Activated CD4-positive, alpha-beta T cell treated with anti-CD3 and anti-CD28 coated beads, Interleukin-2, amount 10 ng/mL, durations not matched to agents 24 days and 14 days (primary cell): ENCODE data around the gene UNK. TPM values are rescaled to one million over a fixed set of nuclear protein-coding genes. Genes with fewer than 3 reads are reported as not detected.
A peak's percentile ranks its signal among the peaks of the same experiment; 100 is the strongest.

Experiments used
- DNase-seq: peaks from one replicate; pipeline ENCODE4 v3.0.0; 2022
- H3K27ac Mint-ChIP-seq: one replicate; pipeline ENCODE4 v1.8.0; 2022; ENCODE audit warnings: mild to moderate bottlenecking, mixed read lengths
- H3K27me3 Mint-ChIP-seq: one replicate; pipeline ENCODE4 v1.8.0; 2022; ENCODE audit warnings: mixed read lengths
- H3K36me3 Mint-ChIP-seq: one replicate; pipeline ENCODE4 v1.8.0; 2022; ENCODE audit warnings: low read depth, mild to moderate bottlenecking, mixed read lengths
- H3K4me1 Mint-ChIP-seq: one replicate; pipeline ENCODE4 v1.8.0; 2021; ENCODE audit warnings: mixed read lengths
- H3K4me3 Mint-ChIP-seq: one replicate; pipeline ENCODE4 v1.8.0; 2022; ENCODE audit warnings: mild to moderate bottlenecking, moderate library complexity, mixed read lengths
- H3K9me3 Mint-ChIP-seq: one replicate; pipeline ENCODE4 v1.8.0; 2021; ENCODE audit warnings: mixed read lengths
- intact Hi-C: fragments of 100-400 bp; cut with micrococcal nuclease; formaldehyde crosslinking; loops from one replicate; pipeline ENCODE4 v1.15.1; 2023
- total RNA-seq: library from RNA; stranded (reverse); gene quantifications from 2 replicates; pipeline ENCODE4 v1.2.3, GENCODE V29; 2022

The UNK gene
- total RNA-seq, 1 donor from 2014 or later, result 30.0 TPM

GRCh38 chr17:75783069-75783783 is 1.4 kb upstream of the UNK start:
- peaks cover 42% of the 10 kb centered on the region for H3K4me1 Mint-ChIP-seq
- peak overlapping the region; percentile 93 for H3K4me3 Mint-ChIP-seq
- peak; percentile 80 for DNase-seq
- H3K27me3 Mint-ChIP-seq, result peaks cover 4% of the 10 kb centered on the region
- intact Hi-C loops, result loop anchor here (5.0 to 10.0 kb wide), 5 partner anchors 402 to 1352 kb away; partner anchors contain the start of genes GGA3, JPT1, MRPS7 and UBALD2
- peaks cover 20% of the 10 kb centered on the region for H3K36me3 Mint-ChIP-seq
- peak overlapping the region; percentile 100 for H3K27ac Mint-ChIP-seq
- H3K9me3 Mint-ChIP-seq, result no peaks in the 10 kb centered on the region

- peaks cover 4% of the 10 kb centered on the region for H3K27me3 Mint-ChIP-seq
- no peak for DNase-seq
- no peaks in the 10 kb centered on the region for H3K9me3 Mint-ChIP-seq
- H3K4me3 Mint-ChIP-seq, result peak overlapping the region; percentile 93
- H3K4me1 Mint-ChIP-seq, result peaks cover 44% of the 10 kb centered on the region
- H3K27ac Mint-ChIP-seq, result peak overlapping the region; percentile 100
- peaks cover 14% of the 10 kb centered on the region for H3K36me3 Mint-ChIP-seq
- intact Hi-C loops, result loop anchor here (1.0 to 10.0 kb wide), 6 partner anchors 71 to 1351 kb away; partner anchors contain the start of genes GGA3, JPT1, MRPS7 and UBALD2
These were observed 668 bp upstream of the UNK start for GRCh38 chr17:75783803-75784472.

- Mint-ChIP-seq H3K4me3 (peak overlapping the region; percentile 93), H3K9me3 (no peaks in the 10 kb centered on the region), H3K4me1 (peaks cover 37% of the 10 kb centered on the region), H3K36me3 (peaks cover 7% of the 10 kb centered on the region), H3K27ac (peak overlapping the region; percentile 100), H3K27me3 (no peaks in the 10 kb centered on the region)
- intact Hi-C loops, result loop anchor here (10.0 kb wide), 4 partner anchors 400 to 1350 kb away; partner anchors contain the start of genes GGA3, MRPS7 and UBALD2
- peak; percentile 97 for DNase-seq
These were observed 647 bp downstream of the UNK start for GRCh38 chr17:75785016-75785890.

- H3K36me3 Mint-ChIP-seq, result peaks cover 23% of the 10 kb centered on the region
- no peak overlapping the region for H3K27ac Mint-ChIP-seq
- H3K9me3 Mint-ChIP-seq, result no peaks in the 10 kb centered on the region
- intact Hi-C loops, result no loop called here
- no peak for DNase-seq
- H3K27me3 Mint-ChIP-seq, result no peaks in the 10 kb centered on the region
- no peak overlapping the region for H3K4me3 Mint-ChIP-seq
- H3K4me1 Mint-ChIP-seq, result peaks cover 38% of the 10 kb centered on the region
These were observed 6.6 kb downstream of the UNK start for GRCh38 chr17:75791254-75791653.

- Mint-ChIP-seq H3K4me1 (peaks cover 32% of the 10 kb centered on the region), H3K36me3 (peaks cover 28% of the 10 kb centered on the region), H3K27me3 (no peaks in the 10 kb centered on the region), H3K4me3 (no peak overlapping the region), H3K9me3 (no peaks in the 10 kb centered on the region), H3K27ac (peak overlapping the region; percentile 26)
- DNase-seq, result no peak
- intact Hi-C loops, result no loop called here
These were observed 8.9 kb downstream of the UNK start for GRCh38 chr17:75793460-75793859.

- Mint-ChIP-seq H3K4me3 (no peak overlapping the region), H3K9me3 (no peaks in the 10 kb centered on the region), H3K36me3 (peaks cover 30% of the 10 kb centered on the region), H3K27ac (no peak overlapping the region), H3K27me3 (no peaks in the 10 kb centered on the region), H3K4me1 (peaks cover 28% of the 10 kb centered on the region)
- intact Hi-C loops, result no loop called here
- no peak for DNase-seq
These were observed 11.4 kb downstream of the UNK start for GRCh38 chr17:75795820-75796607.

- Mint-ChIP-seq H3K9me3 (no peaks in the 10 kb centered on the region), H3K4me1 (peaks cover 18% of the 10 kb centered on the region), H3K36me3 (peaks cover 14% of the 10 kb centered on the region), H3K27ac (no peak overlapping the region), H3K27me3 (no peaks in the 10 kb centered on the region), H3K4me3 (no peak overlapping the region)
- no peak for DNase-seq
- intact Hi-C loops, result no loop called here
These were observed 14.8 kb downstream of the UNK start for GRCh38 chr17:75799402-75799801.

GRCh38 chr17:75803883-75804282 is 19.3 kb downstream of the UNK start:
- no peak for DNase-seq
- Mint-ChIP-seq H3K4me1 (peaks cover 16% of the 10 kb centered on the region), H3K9me3 (no peaks in the 10 kb centered on the region), H3K27me3 (no peaks in the 10 kb centered on the region), H3K27ac (peak overlapping the region; percentile 53), H3K4me3 (no peak overlapping the region), H3K36me3 (peaks cover 5% of the 10 kb centered on the region)
- intact Hi-C loops, result no loop called here

- Mint-ChIP-seq H3K4me1 (peaks cover 18% of the 10 kb centered on the region), H3K36me3 (peaks cover 2% of the 10 kb centered on the region), H3K27me3 (no peaks in the 10 kb centered on the region), H3K9me3 (no peaks in the 10 kb centered on the region), H3K27ac (no peak overlapping the region), H3K4me3 (no peak overlapping the region)
- intact Hi-C loops, result no loop called here
- DNase-seq, result no peak
These were observed 22.4 kb downstream of the UNK start for GRCh38 chr17:75806822-75807500.

GRCh38 chr17:75807861-75808260 is 23.3 kb downstream of the UNK start:
- Mint-ChIP-seq H3K4me1 (peaks cover 18% of the 10 kb centered on the region), H3K4me3 (no peak overlapping the region), H3K9me3 (no peaks in the 10 kb centered on the region), H3K27ac (no peak overlapping the region), H3K27me3 (no peaks in the 10 kb centered on the region), H3K36me3 (peaks cover 6% of the 10 kb centered on the region)
- DNase-seq, result no peak
- intact Hi-C loops, result no loop called here

- no peak overlapping the region for H3K27ac Mint-ChIP-seq
- peaks cover 8% of the 10 kb centered on the region for H3K36me3 Mint-ChIP-seq
- H3K4me1 Mint-ChIP-seq, result peaks cover 14% of the 10 kb centered on the region
These were observed 23.9 kb downstream of the UNK start for GRCh38 chr17:75808549-75808904.

GRCh38 chr17:75808905-75809621 is 24.5 kb downstream of the UNK start:
- Mint-ChIP-seq H3K27me3 (no peaks in the 10 kb centered on the region), H3K27ac (no peak overlapping the region), H3K4me1 (peaks cover 9% of the 10 kb centered on the region), H3K4me3 (no peak overlapping the region), H3K9me3 (no peaks in the 10 kb centered on the region), H3K36me3 (peaks cover 8% of the 10 kb centered on the region)
- DNase-seq, result no peak
- intact Hi-C loops, result no loop called here

More at GRCh38 chr17:75808549-75808904, 23.9 kb downstream of the UNK start:
- no peak overlapping the region for H3K4me3 Mint-ChIP-seq
- H3K27me3 Mint-ChIP-seq, result no peaks in the 10 kb centered on the region
- DNase-seq, result no peak
- intact Hi-C loops, result no loop called here
- no peaks in the 10 kb centered on the region for H3K9me3 Mint-ChIP-seq
